Kidney (tissue), 14 donors: ENCODE measurements around the gene F5. TPM values are rescaled to one million over a fixed set of nuclear protein-coding genes. Genes with fewer than 3 reads are reported as not detected.

Experiments
- DNase-seq, 5 donors: peaks; one replicate each; pipeline ENCODE4 v3.0.0-alpha.2; 2013 to 2020
- FAIRE-seq: peaks from 2 replicates; lab custom pipeline; 2012; peaks lifted over from hg19 to GRCh38; lab: Jason Lieb, UNC
- H3K27ac ChIP-seq, 2 donors: one replicate each; pipeline ENCODE4 v1.7.0; 2013; ENCODE audit warnings: low read depth in 2 of 2, low read length in 2 of 2, inconsistent platforms in 1 of 2
- H3K27me3 ChIP-seq: one replicate; pipeline ENCODE4 v1.7.1; 2013; ENCODE audit warnings: low read length, inconsistent platforms; ENCODE audit not compliant: control insufficient read depth, insufficient read depth
- H3K36me3 ChIP-seq, 3 donors: one replicate each; pipeline versions ENCODE4 v1.7.0 to v1.7.1; 2013; ENCODE audit warnings: low read length in 3 of 3, control low read depth in 1 of 3, inconsistent platforms in 1 of 3; ENCODE audit not compliant: insufficient read depth in 3 of 3, control insufficient read depth in 2 of 3
- H3K4me1 ChIP-seq, 3 donors: one replicate each; pipeline versions ENCODE4 v1.7.0 to v1.7.1; 2013; ENCODE audit warnings: low read length in 3 of 3, inconsistent platforms in 1 of 3, low read depth in 1 of 3; ENCODE audit not compliant: control insufficient read depth in 2 of 3, insufficient read depth in 2 of 3
- H3K4me3 ChIP-seq, 3 donors: one replicate each; pipeline versions ENCODE4 v1.7.0 to v1.8.1; 2013; ENCODE audit warnings: low read length in 3 of 3, control low read depth in 1 of 3, inconsistent platforms in 1 of 3
- H3K9ac ChIP-seq, 3 donors: one replicate each; pipeline versions ENCODE4 v1.7.0 to v1.7.1; 2013; ENCODE audit warnings: low read length in 3 of 3, control low read depth in 1 of 3, inconsistent platforms in 1 of 3
- H3K9me3 ChIP-seq, 3 donors: one replicate each; pipeline versions ENCODE4 v1.7.0 to v1.7.1; 2013; ENCODE audit warnings: low read length in 3 of 3, control low read depth in 1 of 3, inconsistent platforms in 1 of 3; ENCODE audit not compliant: control insufficient read depth in 2 of 3, insufficient read depth in 1 of 3
- CTCF ChIP-seq: IDR thresholded peaks from 3 replicates; pipeline ENCODE4 v1.5.1; 2012; ENCODE audit warnings: mild to moderate bottlenecking, moderate library complexity, borderline replicate concordance; ENCODE audit not compliant: insufficient read depth; ENCODE audit errors: extremely low read depth
- intact Hi-C: fragments of 100-400 bp; cut with DNase I; formaldehyde crosslinking; loops from one replicate; pipeline ENCODE4 v1.11.1; 2022
- polyA plus RNA-seq: library from polyadenylated mRNA; stranded (reverse); fragments of 350-450 nt; fragmentation: Illumina TruSeq; extraction: RNeasy Lipid Tissue Mini Kit (QIAGEN cat#74804); gene quantifications from one replicate; pipeline ENCODE4 v1.2.3, GENCODE V29; 2014; ENCODE audit warnings: low read depth, low replicate concordance; ENCODE audit not compliant: insufficient read depth
- total RNA-seq: library from RNA; stranded (reverse); fragmentation: NEBNext Ultra II Directional; extraction: Animal tissue kit (Norgen Biotek cat#: 25700); gene quantifications from one replicate; pipeline ENCODE4 v1.2.1, GENCODE V29; 2021
- donor health status: control.
- donor health status: control.
- donor health status: control.
- donor health status: control.
- donor health status: control.
- donor health status: DM: yes; HTN: yes; CAD: no.
- donor health status: Normal renal cell carcinoma (clear cell type).

Gene F5
- total and polyA plus RNA-seq, 2 donors from 2014 or later, result 3.8 to 5.1 TPM

GRCh38 chr1:169594391-169594790, 8.1 kb upstream of the F5 start:
- H3K9me3 ChIP-seq, result no peaks in the 10 kb centered on the region

GRCh38 chr1:169590932-169591331, 4.7 kb upstream of the F5 start:
- no peaks in the 10 kb centered on the region for H3K36me3 ChIP-seq
- TF ChIP-seq CTCF, result no peak
- no peak overlapping the region for H3K9ac ChIP-seq
- FAIRE-seq, result no peak
- no peak overlapping the region for H3K27ac ChIP-seq
- H3K9me3 ChIP-seq, result no peaks in the 10 kb centered on the region
- H3K4me3 ChIP-seq, result no peak overlapping the region
- H3K4me1 ChIP-seq, result peaks cover 0 to 7% (median 0%) of the 10 kb centered on the region in 3 donors
- intact Hi-C loops, result no loop called here
- H3K27me3 ChIP-seq, result no peaks in the 10 kb centered on the region
- no peak for DNase-seq

More at GRCh38 chr1:169594391-169594790, 8.1 kb upstream of the F5 start:
- no peaks in the 10 kb centered on the region for H3K4me1 ChIP-seq
- DNase-seq (no peak), FAIRE-seq (no peak)
- H3K4me3 ChIP-seq, result no peak overlapping the region
- intact Hi-C loops, result no loop called here
- no peak overlapping the region for H3K27ac ChIP-seq
- H3K36me3 ChIP-seq, result no peaks in the 10 kb centered on the region
- no peak for TF ChIP-seq CTCF
- H3K9ac ChIP-seq, result no peak overlapping the region
- no peaks in the 10 kb centered on the region for H3K27me3 ChIP-seq

GRCh38 chr1:169588785-169589485, 2.7 kb upstream of the F5 start:
- Histone ChIP-seq H3K4me1 (peaks cover 0 to 7% (median 0%) of the 10 kb centered on the region in 3 donors), H3K27ac (no peak overlapping the region), H3K4me3 (no peak overlapping the region), H3K9me3 (no peaks in the 10 kb centered on the region), H3K9ac (no peak overlapping the region), H3K36me3 (no peaks in the 10 kb centered on the region), H3K27me3 (no peaks in the 10 kb centered on the region)
- TF ChIP-seq CTCF, result no peak
- DNase-seq, result no peak
- FAIRE-seq, result no peak
- intact Hi-C loops, result no loop called here

GRCh38 chr1:169588112-169588511, 1.8 kb upstream of the F5 start:
- Histone ChIP-seq H3K9ac (no peak overlapping the region), H3K27ac (no peak overlapping the region), H3K36me3 (no peaks in the 10 kb centered on the region), H3K9me3 (no peaks in the 10 kb centered on the region), H3K27me3 (no peaks in the 10 kb centered on the region), H3K4me3 (no peak overlapping the region), H3K4me1 (peaks cover 0 to 7% (median 0%) of the 10 kb centered on the region in 3 donors)
- no peak for TF ChIP-seq CTCF
- no peak for DNase-seq
- intact Hi-C loops, result no loop called here
- no peak for FAIRE-seq
